HG03159 (cell line): ENCODE measurements around the gene NPBWR2.
"Not testable (repeated sequence)": the region's sequence is repeated elsewhere in the genome, so short reads cannot be mapped to it uniquely, and the experiment has no call there.

Experiments
- ATAC-seq: cut with Tn5 transposase; IDR thresholded peaks from one replicate; pipeline ENCODE4 v1.9.1; 2021; ENCODE audit warnings: mild to moderate bottlenecking, moderate library complexity; ENCODE audit not compliant: unreplicated experiment

Gene NPBWR2

GRCh38 chr20:64119681-64120341 lies 12.4 kb upstream of the NPBWR2 start:
- no peak for ATAC-seq

- no peak for ATAC-seq
These were observed 11.9 kb upstream of the NPBWR2 start for GRCh38 chr20:64119301-64119680.

- not testable (repeated sequence) for ATAC-seq
These were observed 10.0 kb upstream of the NPBWR2 start for GRCh38 chr20:64117432-64117777.

GRCh38 chr20:64116541-64117431 lies 9.4 kb upstream of the NPBWR2 start:
- ATAC-seq = no peak

DNA sequence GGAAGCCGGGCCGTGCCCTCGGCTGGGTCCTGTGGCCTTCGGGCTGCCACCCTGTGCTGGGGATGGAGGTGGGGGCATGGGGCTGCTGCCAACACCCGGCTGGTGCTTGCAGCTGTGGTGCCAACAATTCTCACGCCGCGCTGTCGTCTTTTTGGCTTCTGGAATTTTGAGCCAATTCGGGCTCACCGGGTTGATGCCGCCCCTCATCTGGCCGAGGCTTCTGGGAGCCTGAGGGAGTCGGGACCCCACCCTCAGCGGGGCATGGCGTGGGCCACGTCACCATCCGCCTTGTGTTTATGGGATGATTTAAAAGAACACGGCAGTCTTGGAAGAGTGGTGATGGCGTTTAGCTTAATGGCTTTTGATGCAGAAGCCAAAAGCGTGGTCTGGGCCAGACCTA lies 8.7 kb upstream of the NPBWR2 start:
- no peak for ATAC-seq

DNA sequence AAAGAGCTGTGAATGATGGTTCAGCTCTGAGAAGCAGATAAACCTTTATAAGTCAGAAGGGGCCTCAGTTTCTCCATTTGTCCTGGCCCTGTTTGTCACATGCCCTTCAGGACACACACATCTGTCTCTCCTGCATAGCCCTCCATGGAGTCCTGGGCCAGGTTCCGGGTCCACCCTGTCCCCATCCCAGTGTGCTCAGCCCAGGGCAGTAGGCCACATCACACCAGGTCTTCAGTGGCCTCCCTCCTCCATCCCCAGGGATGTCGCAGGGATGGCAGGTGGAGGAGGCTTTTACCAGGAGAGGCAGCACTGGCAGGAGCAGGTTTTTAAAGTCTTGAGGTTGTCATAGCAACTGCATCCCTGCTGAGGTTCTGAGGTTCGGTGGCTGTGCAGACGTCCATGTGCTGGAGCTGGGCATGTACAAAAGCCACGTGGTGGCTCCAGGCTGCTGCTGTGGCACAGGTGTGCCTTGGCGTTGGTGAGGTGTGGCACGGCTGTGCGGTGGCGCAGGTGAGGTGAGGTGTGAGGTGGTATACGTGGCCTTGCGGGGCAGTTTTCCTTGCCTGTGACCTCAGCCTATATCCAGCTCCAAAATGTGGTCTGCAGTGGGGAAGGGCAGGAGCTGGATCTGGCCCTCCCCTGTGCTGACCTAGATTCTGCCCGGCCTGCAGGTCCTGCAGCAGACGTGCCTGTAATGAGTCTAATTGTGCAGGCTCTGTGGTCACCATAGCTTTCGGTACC lies 8.0 kb upstream of the NPBWR2 start:
- ATAC-seq = no peak

DNA sequence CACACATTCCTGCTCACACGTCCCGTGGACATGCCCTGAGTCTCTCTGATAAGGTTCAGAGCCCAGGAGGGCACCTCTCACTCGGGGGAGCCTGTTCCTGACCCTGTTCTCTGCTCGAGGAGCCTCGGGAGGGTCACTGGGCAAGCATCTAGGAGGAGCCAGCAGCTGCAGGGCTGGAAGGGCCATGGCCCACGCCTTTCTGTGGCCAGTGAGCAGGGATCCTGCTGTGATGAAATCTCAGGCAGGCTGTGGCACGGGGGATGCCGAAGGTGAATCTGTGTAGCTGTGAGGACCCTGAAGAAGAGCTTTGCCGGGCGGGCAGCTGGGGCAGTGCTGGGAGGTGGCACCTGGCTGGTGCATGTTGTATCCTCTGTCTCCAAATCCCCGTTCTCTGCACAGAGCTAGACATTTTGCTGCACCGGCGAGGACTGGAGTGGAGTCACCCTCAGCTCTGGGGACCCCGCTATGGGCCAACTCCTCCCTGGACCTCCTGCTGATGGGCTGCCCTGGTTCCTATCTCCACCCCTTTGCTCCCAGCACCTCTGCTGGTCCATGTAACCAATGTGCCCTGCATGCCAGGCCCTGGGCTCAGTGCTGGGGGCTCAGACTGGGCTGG lies 7.1 kb upstream of the NPBWR2 start:
- ATAC-seq = no peak

DNA sequence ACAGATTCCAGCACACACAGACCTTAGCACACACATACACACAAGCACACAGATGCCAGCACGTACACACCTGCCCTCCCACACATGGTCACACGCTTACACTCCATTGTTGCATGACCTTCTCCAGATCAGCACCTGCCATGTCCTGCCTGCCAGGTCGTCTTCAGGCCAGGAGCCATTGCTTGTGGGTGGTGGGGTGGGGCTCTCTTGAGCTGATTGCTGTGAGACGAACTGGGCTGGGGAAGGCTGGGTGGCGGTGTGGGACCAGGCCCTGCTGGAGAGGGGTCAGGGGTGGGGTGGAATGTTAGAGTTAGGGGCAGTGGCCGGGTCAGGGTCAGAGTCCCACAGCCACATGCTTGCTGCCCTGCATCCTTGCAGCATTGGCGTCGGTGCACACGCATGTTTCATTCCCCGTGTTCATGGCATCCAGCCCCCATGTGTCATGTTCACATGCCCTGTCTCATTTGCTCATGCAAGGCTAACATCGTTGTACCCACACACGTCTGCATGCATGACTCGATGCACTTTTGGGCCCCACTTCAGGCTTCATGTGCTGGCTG lies 6.5 kb upstream of the NPBWR2 start:
- ATAC-seq = no peak

- no peak for ATAC-seq
These were observed 6.0 kb upstream of the NPBWR2 start for GRCh38 chr20:64113444-64113775.

DNA sequence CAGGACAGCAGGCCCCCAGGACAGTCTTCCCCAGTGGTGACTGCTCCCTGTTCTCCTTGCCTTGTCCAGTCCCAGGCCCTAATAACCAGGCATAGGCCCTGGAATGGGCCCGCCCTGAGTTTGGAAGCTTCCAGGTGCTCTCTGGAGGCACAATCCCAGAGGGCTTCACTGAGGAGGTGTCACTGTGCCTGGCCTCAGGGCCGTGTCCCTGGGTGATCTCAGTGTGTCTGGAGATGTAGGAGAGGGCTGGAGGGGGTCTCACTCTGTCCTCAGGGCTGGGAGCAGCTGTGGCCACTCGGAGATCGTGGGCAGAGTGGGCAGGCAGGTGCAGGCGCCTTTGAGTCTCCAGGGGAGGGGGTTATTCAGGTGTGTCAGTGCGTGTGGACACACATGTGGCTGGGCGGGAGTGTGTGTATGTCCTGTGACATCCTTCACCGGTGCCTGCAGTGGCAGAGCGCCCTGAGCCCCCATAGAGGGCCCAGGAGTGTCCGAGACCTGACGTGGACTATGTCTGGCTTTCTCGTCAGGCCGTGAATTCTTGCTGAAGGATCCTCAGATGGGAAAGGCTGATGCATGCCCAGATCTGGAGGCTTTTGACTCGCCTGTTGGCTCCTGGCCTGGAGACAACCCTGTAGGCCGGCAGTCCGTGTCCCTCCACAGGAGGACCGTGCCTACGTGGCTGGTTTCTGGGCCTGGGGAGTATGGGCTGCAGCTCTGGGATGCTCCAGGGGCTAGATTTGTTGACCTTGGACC lies 5.5 kb upstream of the NPBWR2 start:
- no peak for ATAC-seq

GRCh38 chr20:64111841-64112641 lies 4.7 kb upstream of the NPBWR2 start:
- no peak for ATAC-seq

DNA sequence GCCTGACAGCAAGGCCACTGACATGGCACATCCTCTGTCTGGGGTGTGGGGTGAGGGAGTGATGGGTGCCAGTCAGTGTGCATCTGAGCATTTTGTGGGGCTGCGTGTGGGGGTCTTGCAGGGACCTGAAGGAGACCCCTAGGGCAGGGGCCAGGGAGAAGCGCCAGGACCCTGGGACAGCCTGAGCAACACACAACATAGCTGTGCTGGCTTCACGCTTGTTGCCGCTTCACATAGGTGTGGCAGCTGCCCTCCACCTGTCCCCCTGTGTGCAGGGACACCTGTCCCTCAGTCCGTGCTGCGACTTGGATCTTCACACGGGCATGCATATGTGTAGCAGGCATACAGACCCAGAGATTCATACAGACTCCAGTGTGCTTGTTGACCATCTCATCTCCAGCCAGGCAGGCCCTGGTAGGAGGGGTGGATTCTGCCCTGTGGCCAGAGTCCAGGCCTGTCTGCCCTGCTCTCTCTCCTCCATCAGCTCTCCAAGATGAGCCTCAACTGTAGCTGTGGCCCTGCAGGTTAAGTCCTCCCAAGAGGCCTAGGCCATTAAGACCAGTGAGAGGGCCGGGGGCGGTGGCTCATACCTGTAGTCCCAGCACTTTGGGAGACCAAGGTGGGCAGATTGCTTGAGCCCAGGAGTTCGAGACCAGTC lies 3.2 kb upstream of the NPBWR2 start:
- no peak for ATAC-seq

GRCh38 chr20:64109831-64110391 lies 2.5 kb upstream of the NPBWR2 start:
- ATAC-seq = no peak

- no peak for ATAC-seq
These were observed 1.6 kb upstream of the NPBWR2 start for GRCh38 chr20:64108731-64109681.

DNA sequence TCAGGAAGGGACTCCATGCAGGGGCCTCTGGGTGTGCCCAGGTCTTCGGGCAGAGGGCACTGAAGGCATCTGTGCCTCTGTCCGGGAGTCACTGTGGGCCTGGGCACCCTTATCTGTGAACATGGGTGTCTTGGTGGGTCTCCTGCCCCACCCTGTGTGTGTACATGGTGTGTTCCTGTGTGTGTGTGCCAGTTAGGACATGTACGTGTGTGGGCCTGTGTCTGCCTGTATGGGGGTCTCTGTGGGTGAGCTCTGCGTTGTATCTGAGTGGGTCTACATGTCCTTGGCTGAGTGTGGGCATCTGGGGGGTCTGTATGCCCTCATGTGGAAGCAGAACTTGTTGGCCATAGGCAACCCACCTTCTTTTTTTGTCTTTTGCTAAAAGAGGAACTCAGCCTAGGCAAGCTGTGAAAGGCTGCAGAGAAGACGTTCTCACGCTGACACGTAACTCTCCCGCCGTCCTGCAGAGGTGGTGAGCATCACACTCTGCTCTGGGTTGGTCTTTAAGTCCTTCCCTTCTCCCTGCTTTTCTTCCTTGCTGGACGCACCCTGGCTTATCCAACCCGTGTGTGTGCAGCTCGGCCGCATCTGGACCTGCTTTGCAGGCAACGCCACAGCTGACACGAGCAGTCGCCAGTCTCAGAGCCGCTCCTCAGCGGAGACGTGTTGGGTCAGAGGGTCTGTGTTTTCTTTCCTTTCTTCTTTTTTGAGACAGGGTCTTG lies 532 bp upstream of the NPBWR2 start:
- no peak for ATAC-seq

DNA sequence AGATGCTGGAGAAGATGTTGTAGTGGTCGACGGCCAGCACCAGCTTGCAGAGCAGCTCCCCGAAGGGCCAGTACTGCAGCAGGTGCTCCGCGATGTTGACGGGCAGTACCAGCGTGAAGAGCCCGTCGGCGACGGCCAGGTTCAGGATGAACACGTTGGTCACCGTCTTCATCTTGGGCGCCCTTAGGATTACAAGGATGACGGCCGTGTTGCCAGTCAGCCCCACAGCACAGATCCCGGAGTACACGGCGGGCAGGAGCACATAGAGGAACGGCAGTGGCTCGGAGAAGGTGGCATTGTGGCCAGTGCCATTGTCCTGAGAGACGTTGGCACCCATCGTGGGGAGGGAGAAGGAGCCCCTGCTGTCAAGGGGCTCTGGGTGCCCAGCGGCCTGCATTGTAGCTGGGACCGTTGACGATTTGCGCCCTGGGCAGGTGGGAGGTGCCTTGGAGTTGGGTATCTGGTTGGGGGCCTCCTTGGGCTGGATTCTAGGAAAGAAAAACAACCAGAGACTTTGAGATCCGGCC lies 867 bp downstream of the NPBWR2 start:
- ATAC-seq = no peak
